ENCODE results near the gene SPNS2.

GRCh38 chr17:4467287-4467686, 31.4 kb upstream of the SPNS2 start:
- TF ChIP-seq EZH2 (IDR thresholded peaks at IDR 0.05) (no peak), CTCF (IDR thresholded peaks at IDR 0.05) (no peak), EZH2phosphoT487 (IDR thresholded peaks at IDR 0.05) (no peak)

All from neural progenitor cell (in vitro differentiated cells).